Measurements from ENCODE around the gene KIFC1. TPM values are rescaled to one million over a fixed set of nuclear protein-coding genes. Genes with fewer than 3 reads are reported as not detected.

The KIFC1 gene
- total and polyA plus RNA-seq, 9 of the 15 experiments (the other 6 are each of a cell fraction or from before 2014, with no cell fraction given) = 1.3 to 95.2 (median 76.9) TPM

GRCh38 chr6:33410050-33410710 lies 18.6 kb downstream of the KIFC1 start (continued):
- TF ChIP-seq ZBTB43 (CRISPR knock-in tag; IDR thresholded peaks at IDR 0.05) (no peak), TRIM28 (IDR thresholded peaks at IDR 0.05) (no peak), DEAF1 (CRISPR knock-in tag; IDR thresholded peaks at IDR 0.05) (no peak), ATF4 (CRISPR knock-in tag; IDR thresholded peaks at IDR 0.05) (0 out of 2 replicates have a peak, but pooled peaks have one; percentile 10), ZBTB1 (CRISPR knock-in tag; IDR thresholded peaks at IDR 0.05; ENCODE audit: borderline replicate concordance, low read depth) (no peak), TBL1XR1 (IDR thresholded peaks at IDR 0.05; ENCODE audit: low read length in 2 of 2) (peak in 1 of 2 experiments; percentile 54; a peak in 3 of 4 replicates), GTF3C2 (IDR thresholded peaks at IDR 0.05; ENCODE audit: borderline replicate concordance, extremely low read depth, insufficient read length) (no peak), ZNF668 (CRISPR knock-in tag; IDR thresholded peaks at IDR 0.05) (no peak), ARNT (IDR thresholded peaks at IDR 0.05) (no peak), RFX5 (IDR thresholded peaks at IDR 0.05; ENCODE audit: low read depth, low read length) (no peak), MXD1 (CRISPR knock-in tag; IDR thresholded peaks at IDR 0.05; ENCODE audit: borderline replicate concordance, poor library complexity, severe bottlenecking) (no peak), HSF4 (CRISPR knock-in tag; IDR thresholded peaks at IDR 0.05; ENCODE audit: borderline replicate concordance) (no peak), HDGF (IDR thresholded peaks at IDR 0.05) (no peak), CEBPG (CRISPR knock-in tag; IDR thresholded peaks at IDR 0.05) (no peak), CEBPG (tag; conservative IDR thresholded peaks at IDR 0.05 in 1 of 2, IDR thresholded peaks at IDR 0.05 in 1 of 2) (no peak), TEAD1 (CRISPR knock-in tag; IDR thresholded peaks at IDR 0.05) (no peak; a peak in 1 of 4 replicates), EP400 (IDR thresholded peaks at IDR 0.05) (peak; percentile 85), TRIM25 (IDR thresholded peaks at IDR 0.05; ENCODE audit: borderline replicate concordance) (no peak)
